G401.6 (cell line): ENCODE results near the gene AGBL1.
"Not testable (repeated sequence)": the region's sequence is repeated elsewhere in the genome, so short reads cannot be mapped to it uniquely, and the experiment has no call there.

Source experiments
- FAIRE-seq: peaks from 2 replicates; lab custom pipeline; 2012; peaks lifted over from hg19 to GRCh38; lab: Jason Lieb, UNC

The AGBL1 gene

DNA sequence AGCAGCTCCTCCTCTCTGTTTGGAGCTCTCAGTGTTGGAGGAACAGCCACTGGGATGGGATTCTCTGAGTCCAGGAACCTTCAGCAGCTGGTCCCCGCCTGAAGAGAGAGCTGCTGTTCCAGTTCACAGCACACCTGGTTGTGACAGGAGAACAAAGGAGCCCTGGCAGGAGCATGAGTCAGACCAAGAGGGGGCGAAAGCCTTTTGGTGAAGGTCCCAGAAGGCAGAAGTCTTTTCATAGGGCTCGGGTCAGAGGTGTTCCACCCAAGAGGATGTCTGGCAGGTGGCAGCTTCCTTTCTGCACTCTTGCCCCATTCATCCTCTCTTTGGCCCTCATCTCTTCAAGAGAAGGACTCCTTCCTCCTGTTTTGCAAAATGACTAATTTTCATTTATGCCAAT lies 799.2 kb downstream of the AGBL1 start:
- FAIRE-seq = not testable (repeated sequence)

DNA sequence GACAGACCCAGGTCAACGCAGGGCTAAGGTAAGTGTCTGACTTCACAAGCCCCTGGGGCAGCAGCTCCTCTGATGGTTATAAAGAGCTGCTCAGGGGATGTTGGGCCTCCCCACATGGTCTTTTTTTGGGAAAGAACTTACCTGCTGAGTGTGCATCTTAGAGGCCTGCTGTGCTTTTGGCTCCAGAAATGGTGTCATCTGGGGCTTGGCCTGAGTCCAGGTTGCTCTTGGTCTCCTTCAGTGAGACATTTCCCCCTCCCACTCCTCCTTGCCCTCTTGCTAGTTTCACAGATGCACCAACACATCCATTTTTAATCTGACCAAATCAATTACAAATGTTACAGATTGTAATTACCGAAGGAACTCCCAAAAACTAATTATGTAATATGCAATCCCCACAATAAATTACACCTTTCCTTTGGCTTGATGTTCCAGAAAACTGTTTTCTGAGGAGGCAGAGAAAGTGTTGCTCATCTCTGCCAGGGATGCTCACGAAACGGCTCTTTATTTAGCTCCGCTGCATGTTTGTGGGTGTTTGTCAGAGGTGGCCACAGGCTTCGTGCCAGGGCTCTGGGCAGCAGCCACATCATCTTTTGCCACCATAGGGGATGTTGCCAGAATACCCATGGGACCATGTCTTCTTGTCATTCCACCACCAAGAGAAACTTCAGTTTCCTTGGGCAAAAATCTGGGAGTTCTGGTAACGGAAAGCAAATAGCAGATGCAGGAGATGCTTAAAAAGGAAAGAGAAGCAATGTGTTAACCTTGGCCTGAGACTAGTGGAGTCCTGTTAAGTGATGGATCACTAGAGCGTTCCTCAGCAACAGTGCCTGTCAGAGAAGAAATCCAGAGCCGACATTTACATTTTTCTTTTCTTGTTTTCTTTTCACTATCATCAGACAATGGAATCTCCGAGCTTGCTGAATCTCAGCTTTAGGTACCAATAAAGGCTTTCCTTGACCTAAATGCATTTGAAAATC lies 799.9 kb downstream of the AGBL1 start:
- FAIRE-seq = no peak

DNA sequence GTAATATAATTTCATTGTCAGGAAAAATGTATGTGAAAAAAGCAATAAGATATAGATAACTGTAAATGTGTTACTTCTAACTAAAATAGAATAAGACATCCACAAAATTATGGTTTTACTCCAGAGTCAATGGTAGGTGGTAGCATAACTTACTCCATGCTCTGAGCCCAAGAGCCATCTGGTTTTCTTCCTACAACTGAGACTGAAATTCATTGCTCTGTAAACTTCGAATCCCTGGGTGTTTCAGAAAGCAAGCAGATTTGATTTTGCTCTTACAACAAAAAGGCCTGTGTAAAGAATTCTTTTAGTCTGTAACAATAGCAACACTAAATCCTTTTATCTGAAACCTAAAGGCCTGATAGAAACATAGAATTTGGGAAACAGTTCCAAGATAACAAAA lies 805.9 kb downstream of the AGBL1 start:
- FAIRE-seq = no peak

DNA sequence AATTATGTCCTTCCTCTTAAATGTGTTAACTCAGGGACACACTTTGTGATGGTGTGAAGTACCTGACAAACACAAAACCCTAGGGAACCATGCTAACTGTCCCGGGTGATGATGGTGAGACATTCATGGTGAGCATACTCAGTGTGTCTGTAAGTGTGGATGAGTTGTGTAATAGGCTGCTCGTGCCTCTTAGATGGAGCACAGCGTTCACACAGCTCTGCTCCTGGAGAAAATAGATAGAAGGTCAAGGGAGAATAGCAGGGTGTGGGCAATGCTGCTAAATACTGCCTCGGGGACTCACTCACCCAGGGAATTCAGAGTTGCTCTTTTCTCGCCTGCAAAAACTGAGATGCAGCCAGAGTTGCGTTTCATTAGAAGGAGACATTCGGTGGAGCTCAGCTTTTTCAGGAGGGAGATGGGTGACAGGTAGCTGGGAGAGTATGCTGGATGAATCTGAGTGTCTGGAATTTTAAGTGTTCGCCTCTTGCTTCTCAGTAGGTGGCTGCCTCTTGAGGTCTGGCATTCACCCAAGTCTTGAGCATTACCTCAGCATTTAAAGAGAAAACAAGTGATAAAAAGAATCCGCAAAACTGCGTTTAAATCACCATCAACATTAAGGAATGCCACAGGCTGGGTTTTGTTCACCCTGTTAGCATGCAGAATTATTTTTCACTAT lies 813.2 kb downstream of the AGBL1 start:
- no peak for FAIRE-seq

DNA sequence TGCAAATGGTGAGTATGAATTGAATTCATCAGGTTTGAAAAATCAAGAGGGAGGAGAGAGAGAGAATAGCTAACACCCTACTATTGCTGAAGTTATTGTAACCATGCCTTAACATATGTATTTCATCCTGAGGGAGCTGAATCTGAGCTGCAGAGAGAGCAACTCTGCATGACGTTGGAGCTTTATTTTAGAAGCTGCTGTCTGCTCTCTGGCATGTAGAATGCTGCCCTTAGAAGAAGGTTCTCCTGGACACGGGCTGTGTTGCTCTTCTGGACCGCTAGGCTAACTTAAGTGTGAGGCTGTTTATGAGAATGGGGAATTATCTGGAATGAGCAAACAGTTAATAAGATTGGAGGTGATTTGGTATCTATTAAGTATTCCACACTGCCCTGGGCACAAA lies 814.6 kb downstream of the AGBL1 start:
- no peak for FAIRE-seq

DNA sequence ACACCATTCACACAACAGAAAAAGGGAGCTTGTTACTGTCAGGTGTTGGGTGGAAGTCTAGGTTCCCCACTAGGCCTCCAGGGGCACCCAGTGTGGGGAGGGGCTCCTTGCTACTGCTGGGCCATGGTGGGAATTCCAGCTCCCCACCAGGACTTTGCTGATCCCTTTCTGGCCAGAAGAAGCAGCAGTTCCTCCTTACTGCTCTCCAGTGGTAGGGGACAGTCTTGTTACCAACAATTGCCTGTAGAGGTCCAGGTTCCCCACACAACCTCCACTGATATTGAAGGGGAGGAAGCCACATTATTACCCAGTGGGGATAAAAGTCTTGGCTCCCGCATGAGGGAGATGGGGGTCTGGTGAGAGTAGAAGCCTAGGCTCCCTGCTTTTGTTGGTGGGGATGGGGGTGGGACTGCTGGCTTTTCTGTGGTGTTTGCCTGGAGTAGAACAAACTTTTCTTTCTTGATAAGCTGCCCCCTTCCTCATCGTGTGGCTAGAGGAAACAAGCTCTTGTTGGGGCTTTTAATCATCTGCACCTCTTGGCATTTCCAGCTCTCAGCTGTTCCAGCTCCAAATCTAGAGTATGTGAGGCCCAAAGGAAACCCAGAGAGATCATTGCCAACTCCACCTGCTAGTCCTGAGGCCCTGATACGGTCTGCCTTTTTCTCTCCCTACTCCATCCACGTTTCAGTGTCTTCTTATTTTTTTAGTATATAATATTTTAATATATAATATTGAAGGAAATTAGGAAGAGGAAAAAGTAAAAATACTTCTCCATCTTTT lies 824.2 kb downstream of the AGBL1 start:
- FAIRE-seq = no peak

DNA sequence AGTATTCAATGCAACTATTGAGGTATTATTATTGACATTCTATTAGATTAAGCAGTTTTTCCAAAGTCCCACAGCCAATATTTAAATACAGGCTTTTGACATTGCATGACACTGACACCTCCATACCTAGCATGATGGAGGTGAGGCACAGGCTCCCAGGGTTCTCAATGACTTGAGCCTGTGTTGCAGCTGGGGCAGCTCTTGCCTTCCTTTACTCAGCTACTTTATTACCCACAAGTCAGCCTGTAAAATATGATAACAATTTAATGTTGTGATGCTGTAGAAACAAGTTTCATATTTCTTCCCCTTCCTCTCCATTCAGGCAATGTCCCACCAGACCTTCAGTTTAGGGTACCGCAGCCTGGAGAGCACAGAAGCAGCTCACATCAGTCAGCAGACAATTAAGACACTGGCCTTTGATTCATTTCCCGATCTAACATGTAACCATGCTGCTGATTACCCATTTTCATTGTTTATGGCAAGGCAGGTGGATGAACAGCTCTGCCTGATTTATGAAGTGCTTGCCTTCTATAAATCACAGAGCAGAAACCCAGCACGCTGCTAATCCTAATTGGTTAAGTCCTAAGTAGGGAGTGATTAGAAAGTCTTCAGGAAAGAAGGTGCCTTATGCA lies 826.1 kb downstream of the AGBL1 start:
- FAIRE-seq = no peak

DNA sequence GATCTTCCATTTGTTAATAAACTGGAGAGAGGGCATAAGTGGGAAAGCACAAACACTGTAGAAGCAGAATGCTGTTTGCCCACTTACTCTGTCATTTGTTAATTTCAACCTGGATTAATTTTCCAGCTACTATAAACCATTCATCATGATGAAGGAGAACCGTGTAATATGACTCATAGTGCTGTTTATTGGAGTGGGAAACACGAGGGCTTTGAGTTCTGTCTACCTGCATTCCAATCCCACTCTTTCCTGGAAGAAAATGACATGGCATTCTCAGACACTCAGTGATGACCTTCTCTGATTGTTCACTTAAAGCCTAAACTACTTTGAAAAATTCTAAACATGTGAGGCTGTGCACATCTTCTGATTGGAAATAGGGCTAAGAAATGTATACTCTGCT lies 826.7 kb downstream of the AGBL1 start:
- FAIRE-seq = no peak

DNA sequence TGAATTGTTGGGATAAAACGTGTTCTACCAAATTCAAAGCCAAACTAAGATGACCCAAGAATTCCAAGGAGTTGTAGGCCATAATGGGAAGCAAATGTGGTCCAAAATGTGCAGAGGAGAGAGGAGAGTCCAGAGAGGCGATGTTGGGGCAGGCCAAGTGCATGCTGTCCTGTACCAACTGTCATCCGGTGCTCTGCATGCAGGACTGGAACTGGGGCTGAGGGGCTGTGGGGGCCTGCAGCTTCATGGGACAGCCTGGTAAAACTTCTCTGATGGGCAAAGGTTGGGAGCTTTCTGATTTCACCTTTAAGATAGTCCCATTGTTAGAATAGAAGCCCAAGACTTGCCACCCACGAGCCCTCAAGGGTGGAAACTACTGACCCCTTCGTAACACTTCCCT lies 831.4 kb downstream of the AGBL1 start:
- no peak for FAIRE-seq

DNA sequence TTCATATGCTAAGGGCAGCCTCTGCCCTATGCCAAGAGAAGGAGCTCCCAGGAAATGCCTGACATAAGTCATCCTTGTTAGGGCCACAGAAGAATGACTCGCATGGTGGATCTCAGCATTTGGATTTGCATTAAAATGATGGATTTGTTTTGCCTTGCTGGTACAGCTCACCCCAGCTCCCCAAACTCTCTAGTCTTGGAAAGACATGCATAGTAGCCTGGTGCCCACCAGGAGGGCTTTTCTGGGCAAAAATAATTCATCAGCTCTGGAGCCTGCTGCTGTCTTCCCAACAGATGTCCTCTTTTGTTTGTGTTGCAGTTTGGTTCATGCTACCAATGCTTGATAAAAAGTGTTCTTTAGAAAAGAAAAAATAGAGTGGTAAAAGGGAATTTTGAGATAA lies 833.0 kb downstream of the AGBL1 start:
- FAIRE-seq = no peak

DNA sequence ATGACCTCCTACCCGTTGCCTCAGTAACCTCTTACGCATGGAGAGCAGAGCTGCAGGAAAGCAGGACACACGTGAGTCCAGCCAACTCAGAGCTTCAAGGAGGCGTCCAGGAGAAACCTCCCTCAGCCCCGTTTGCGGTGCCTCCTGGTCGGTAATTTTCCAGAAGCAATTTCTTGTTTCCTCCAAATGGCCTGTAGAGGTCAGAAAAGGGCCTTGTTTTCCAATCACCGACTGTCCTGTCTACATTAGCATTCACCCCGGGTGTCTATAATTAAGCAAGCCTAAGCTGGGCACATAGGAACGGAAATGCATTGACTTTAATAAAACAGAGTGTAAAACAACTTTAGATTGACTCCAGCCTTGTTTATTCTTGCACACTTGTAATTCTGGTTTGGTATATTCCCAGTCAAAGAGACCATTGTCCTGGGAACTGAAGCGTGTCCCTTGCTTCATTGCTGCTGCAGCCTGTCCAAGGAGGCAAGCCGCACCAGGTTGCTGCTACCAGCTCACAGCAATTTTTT lies 836.2 kb downstream of the AGBL1 start:
- no peak for FAIRE-seq

DNA sequence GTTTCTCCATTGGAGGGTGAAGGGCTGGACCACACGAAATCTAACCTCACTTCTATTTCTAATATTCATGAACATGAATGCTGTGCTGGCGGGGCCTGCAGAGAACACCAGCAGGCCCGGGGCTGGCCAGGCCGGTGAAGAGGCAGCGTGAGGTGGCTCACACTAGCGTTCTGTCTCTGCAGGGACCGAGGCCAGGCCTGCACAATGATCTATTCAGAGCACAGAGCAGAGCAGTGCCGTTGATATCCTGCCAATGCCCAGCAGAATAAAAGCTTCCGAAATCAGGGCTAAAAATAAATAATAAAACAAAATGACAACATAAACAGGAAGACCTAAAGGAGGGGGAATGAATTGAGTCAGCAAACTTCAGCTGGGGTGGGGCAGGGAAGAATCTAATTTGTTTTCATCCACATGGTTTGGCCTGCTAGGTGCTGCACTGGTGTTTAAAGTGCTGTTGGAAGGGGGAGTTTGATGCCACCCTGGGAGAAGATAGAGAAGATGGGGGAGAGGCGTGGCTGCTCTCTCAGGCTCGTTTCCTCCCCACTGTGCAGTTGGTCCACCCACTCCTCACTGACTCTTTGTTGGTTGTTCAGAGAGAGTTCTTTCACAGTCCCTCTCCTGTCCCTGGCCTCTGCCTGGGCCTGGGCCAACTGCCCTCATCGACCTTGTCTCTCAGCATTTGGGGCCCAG lies 837.1 kb downstream of the AGBL1 start:
- no peak for FAIRE-seq

DNA sequence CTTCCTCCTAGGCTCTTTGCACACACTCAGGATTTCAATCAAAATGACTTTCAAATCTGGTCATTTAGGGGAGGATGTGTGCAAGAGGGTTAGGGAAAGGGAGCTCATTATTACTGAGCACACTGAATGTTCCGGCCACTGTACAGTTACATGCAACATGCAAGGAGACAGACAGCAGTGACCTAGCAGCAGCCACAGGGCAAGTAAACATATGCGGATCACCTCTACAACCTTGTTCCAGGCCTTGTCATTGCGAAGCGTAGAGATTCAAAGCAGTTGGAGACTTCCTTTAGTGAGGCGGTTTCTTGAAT lies 837.6 kb downstream of the AGBL1 start:
- FAIRE-seq = no peak

DNA sequence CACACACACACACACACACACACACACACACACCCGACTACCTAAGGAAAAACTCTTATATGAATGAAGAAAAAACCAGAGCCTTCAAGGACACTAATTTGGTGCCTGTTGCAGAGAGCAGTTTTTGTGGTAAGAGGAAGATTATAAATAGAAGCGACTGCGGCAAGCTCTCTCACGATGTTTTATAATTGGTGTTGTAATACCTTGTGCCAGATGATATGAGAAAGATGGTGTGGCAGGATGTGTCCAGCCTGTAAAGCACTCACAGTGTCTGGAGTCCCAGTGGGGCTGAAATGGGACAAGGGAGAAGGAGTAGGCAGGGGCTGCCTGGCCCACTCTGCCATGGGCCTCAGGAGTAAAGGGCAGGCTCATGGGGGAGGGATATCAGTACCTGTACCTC lies 839.9 kb downstream of the AGBL1 start:
- FAIRE-seq = no peak

DNA sequence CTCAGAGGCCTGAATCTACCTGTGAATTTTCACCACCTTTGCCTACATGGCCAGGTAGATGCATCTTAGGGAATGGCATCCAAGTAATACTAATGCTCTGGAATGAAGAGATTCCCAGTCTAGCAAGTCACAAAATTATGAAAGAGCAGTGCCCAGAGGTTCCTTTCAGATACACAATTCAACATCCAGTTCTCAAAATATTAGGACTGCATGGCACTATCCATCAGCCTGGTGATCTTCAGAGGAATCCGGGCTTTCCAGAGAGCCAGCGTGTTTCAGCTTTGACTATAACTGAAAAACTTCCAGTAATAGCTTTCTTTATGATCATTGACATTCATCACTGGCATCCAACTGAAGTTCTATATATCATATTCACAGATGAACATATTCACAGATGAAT lies 849.8 kb downstream of the AGBL1 start:
- no peak for FAIRE-seq

DNA sequence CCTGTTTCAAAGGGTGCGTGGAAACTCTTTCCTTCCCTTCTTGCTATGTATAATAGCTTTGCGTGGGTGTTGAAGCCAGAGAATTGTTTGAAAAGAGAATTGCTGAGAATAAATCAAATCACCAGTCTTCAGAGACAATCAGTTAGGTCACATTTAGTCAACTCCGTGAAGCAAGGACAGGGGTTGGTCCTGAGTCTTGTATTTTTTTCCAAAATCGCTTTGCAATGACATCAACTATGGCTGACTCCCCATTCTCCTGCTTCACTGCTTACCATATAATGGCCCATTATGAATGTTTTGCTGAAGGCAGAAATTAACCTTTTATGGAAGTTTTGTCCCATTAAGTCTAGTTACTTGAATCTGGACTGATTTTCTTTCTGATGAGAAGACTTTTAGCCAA lies 852.8 kb downstream of the AGBL1 start:
- FAIRE-seq = no peak

DNA sequence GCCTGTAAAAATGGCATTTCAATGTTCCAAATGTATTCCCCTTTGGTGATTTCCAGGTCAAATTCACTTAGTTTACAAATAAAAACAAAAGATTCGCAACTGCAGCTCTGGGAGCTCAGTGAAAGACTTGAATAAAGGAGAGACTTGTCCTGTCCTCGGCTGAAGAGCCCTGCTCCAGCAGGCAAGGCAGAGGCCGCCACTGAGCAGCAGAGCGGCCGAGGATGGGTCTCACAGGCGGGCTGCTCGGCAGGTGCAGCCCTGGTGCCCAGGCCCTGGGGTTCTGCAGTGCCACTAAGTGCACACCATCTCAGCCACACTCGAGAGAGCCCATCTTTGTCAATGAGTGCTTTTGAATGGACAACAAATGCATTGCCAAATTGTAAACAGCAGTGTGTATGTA lies 856.2 kb downstream of the AGBL1 start:
- no peak for FAIRE-seq

DNA sequence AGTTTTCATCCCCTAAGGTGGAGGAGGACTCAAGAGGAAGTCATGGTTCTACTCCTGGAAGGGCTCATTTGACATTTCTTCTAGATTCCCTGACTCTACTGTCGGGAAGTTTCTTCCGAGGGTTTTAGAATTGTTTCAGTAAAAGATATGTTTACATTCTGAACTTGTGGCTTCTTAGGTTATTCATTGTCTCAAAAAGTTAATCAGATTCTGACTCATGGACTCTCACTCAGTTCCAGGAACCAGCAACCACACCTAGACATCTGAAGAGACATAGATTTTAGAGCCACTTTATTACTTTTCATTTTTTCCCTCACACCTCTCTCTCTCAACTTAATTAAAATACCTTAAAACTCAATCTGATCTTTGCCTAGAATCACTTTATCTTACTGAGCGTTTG lies 862.6 kb downstream of the AGBL1 start:
- FAIRE-seq = no peak

DNA sequence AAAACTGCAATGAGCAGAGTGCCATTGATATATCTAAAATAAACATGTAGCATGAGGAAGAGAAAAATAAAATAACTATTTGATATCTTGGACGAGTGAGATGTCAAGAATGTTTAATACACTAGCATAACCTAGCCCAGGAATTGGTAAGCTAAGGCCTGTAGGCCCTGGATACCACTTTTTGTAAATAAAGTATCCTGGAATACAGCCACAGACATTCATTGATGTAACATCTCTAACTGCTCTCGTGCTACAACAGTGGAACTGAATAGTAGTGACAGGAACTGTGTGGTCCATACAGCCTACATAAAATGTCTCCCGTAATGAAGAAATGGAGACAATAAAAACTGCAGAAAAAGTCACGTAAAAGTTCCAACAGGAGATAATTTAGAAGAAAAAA lies 869.0 kb downstream of the AGBL1 start:
- no peak for FAIRE-seq

DNA sequence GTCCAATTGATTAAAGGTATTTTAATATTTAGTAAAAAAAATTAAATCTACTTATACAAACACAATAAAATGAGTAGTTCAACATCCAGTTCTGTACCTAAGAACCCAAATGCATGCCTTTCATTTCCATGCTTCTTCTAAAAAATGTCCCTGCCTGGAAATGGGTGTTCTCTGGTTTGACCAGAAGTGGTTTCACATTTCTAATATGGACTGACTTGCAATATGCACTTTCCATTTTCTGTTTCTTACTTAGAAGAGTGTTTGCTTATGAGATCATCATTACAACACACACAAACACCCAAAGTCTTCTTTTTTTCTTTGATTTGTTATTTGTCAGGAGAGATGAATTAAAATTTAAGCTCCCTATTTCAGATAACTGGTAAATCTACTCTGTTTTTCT lies 879.6 kb downstream of the AGBL1 start:
- FAIRE-seq = no peak

DNA sequence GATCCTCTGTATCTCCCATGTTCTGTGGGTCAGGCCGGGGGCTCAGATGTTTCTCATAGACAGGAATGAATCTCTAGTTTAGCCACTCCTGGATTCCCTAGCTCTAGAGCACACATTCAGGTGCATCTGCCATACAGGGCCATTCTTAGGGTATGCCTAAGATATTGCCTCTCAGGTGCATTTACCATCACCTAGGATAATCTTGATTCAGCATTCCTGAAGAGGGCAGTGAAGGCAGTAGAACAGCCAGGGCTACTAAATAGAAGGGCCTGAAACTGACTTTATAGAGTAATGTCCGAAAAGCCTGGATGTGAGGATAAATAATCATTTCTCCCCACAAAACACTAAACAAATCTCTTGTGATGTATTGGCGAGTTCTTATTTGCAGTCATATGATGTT lies 882.0 kb downstream of the AGBL1 start:
- FAIRE-seq = no peak

DNA sequence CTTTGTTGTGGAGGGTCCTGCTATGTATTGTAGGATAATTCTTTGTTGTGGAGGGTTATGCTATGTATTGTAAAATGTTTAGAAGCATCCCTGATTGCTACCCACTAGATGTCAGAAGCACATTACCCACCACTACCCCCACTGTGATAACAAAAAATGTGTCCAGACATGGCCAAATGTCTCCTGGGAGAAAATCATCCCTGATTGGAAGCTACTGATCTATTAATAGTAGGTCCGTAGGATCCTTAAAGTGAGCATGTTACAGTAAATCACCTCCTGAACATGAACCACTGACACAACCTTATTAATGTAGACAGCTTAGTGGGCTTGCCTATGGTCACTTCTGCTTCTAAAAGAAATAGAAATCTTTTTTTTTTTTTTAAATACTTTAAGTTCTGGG lies 884.6 kb downstream of the AGBL1 start:
- FAIRE-seq = no peak
